ENCODE measurements around the gene ACACB. TPM values are rescaled to one million over a fixed set of nuclear protein-coding genes. Genes with fewer than 3 reads are reported as not detected.
A peak's percentile ranks its signal among the peaks of the same experiment; 100 is the strongest.
"Not testable (repeated sequence)": the region's sequence is repeated elsewhere in the genome, so short reads cannot be mapped to it uniquely, and the experiment has no call there.

The ACACB gene
- total RNA-seq, 1 donor from 2014 or later: 5.9 TPM

GRCh38 chr12:109144224-109144623 is 27.8 kb downstream of the ACACB start:
- Mint-ChIP-seq H3K4me1 (ENCODE audit: low read depth) (no peaks in the 10 kb centered on the region), H3K36me3 (ENCODE audit: low read depth) (peaks cover 2% of the 10 kb centered on the region), H3K4me3 (ENCODE audit: unreplicated experiment) (no peak overlapping the region), H3K27me3 (ENCODE audit: low read depth) (peaks cover 3% of the 10 kb centered on the region), H3K9me3 (ENCODE audit: low read depth) (no peaks in the 10 kb centered on the region), H3K27ac (ENCODE audit: unreplicated experiment) (no peak overlapping the region)
- no peak for TF ChIP-seq CTCF (IDR thresholded peaks at IDR 0.05)
- no peak for DNase-seq (ENCODE audit: low spot score)

GRCh38 chr12:109147126-109147525 is 30.7 kb downstream of the ACACB start:
- peaks cover 16% of the 10 kb centered on the region for H3K27me3 Mint-ChIP-seq (ENCODE audit: low read depth)
- not testable (repeated sequence) for H3K4me1 Mint-ChIP-seq (ENCODE audit: low read depth); H3K27ac Mint-ChIP-seq (ENCODE audit: unreplicated experiment); H3K9me3 Mint-ChIP-seq (ENCODE audit: low read depth); DNase-seq (ENCODE audit: low spot score); H3K36me3 Mint-ChIP-seq (ENCODE audit: low read depth); H3K4me3 Mint-ChIP-seq (ENCODE audit: unreplicated experiment)

GRCh38 chr12:109147954-109148353 is 31.6 kb downstream of the ACACB start:
- no peak for TF ChIP-seq CTCF (IDR thresholded peaks at IDR 0.05)
- H3K4me1 Mint-ChIP-seq (ENCODE audit: low read depth): no peaks in the 10 kb centered on the region

GRCh38 chr12:109150124-109150640 is 33.8 kb downstream of the ACACB start:
- peaks cover 16% of the 10 kb centered on the region for H3K27me3 Mint-ChIP-seq (ENCODE audit: low read depth)
- no peak for DNase-seq (ENCODE audit: low spot score)
- H3K9me3 Mint-ChIP-seq (ENCODE audit: low read depth): no peaks in the 10 kb centered on the region
- H3K4me3 Mint-ChIP-seq (ENCODE audit: unreplicated experiment): no peak overlapping the region
- no peak overlapping the region for H3K27ac Mint-ChIP-seq (ENCODE audit: unreplicated experiment)
- H3K36me3 Mint-ChIP-seq (ENCODE audit: low read depth): peaks cover 2% of the 10 kb centered on the region
- TF ChIP-seq CTCF (IDR thresholded peaks at IDR 0.05): no peak
- H3K4me1 Mint-ChIP-seq (ENCODE audit: low read depth): peaks cover 11% of the 10 kb centered on the region

More at GRCh38 chr12:109147954-109148353, 31.6 kb downstream of the ACACB start:
- no peaks in the 10 kb centered on the region for H3K9me3 Mint-ChIP-seq (ENCODE audit: low read depth)
- H3K36me3 Mint-ChIP-seq (ENCODE audit: low read depth): peaks cover 2% of the 10 kb centered on the region
- DNase-seq (ENCODE audit: low spot score): no peak
- peaks cover 16% of the 10 kb centered on the region for H3K27me3 Mint-ChIP-seq (ENCODE audit: low read depth)
- no peak overlapping the region for H3K4me3 Mint-ChIP-seq (ENCODE audit: unreplicated experiment)
- H3K27ac Mint-ChIP-seq (ENCODE audit: unreplicated experiment): no peak overlapping the region

- TF ChIP-seq CTCF (IDR thresholded peaks at IDR 0.05): no peak
- Mint-ChIP-seq H3K27ac (ENCODE audit: unreplicated experiment) (no peak overlapping the region), H3K27me3 (ENCODE audit: low read depth) (peaks cover 16% of the 10 kb centered on the region), H3K4me3 (ENCODE audit: unreplicated experiment) (no peak overlapping the region), H3K36me3 (ENCODE audit: low read depth) (peaks cover 2% of the 10 kb centered on the region), H3K9me3 (ENCODE audit: low read depth) (no peaks in the 10 kb centered on the region), H3K4me1 (ENCODE audit: low read depth) (peaks cover 15% of the 10 kb centered on the region)
- no peak for DNase-seq (ENCODE audit: low spot score)
Observed at GRCh38 chr12:109151457-109151856, 35.1 kb downstream of the ACACB start.

- H3K27ac Mint-ChIP-seq (ENCODE audit: unreplicated experiment): no peak overlapping the region
- H3K27me3 Mint-ChIP-seq (ENCODE audit: low read depth): peaks cover 16% of the 10 kb centered on the region
- H3K36me3 Mint-ChIP-seq (ENCODE audit: low read depth): no peaks in the 10 kb centered on the region
- TF ChIP-seq CTCF (IDR thresholded peaks at IDR 0.05): no peak
- H3K9me3 Mint-ChIP-seq (ENCODE audit: low read depth): no peaks in the 10 kb centered on the region
- peaks cover 15% of the 10 kb centered on the region for H3K4me1 Mint-ChIP-seq (ENCODE audit: low read depth)
- peak overlapping the region; percentile 78 for H3K4me3 Mint-ChIP-seq (ENCODE audit: unreplicated experiment)
- DNase-seq (ENCODE audit: low spot score): no peak
Observed at GRCh38 chr12:109153821-109154441, 37.5 kb downstream of the ACACB start.
